ENCODE measurements around the gene PPP1R11.

The PPP1R11 gene

DNA sequence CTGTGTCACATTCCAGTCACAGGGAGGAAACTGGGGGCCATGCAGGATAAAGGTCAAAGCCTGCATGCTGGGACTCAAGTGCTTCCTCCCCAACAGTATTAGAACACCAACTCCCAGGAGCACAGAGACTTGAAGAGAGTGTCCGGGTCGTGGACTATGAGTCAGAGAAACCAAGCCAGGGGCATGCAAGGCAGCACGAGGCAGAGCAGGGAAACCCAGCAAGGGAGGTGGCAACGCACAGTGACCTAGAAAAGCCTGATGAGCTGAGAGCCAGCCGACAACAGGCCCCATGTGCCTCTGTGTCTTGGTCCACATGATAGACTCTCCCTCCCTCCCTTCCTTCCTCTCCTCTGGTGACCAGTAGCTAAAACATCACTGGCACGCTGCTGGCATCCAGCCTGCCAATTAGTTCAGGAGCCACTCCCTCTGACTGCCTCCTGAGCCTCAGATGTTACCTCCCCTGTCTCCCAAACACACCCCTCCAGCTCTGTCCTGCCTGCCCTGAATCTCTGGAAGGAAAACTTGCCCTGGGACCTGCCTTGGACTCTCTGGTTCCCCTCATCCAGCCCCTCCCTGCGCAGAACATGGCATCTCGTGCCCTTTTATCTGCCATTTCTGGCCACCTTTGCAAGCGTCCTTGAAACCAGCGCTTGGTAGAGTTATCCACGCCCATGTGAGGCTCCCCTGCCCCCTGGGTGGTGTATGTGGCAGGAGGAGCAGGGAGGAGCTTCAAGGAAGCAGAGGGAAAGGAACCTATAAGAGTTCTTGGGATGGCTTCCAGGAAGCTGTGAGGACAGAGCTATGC is 24.8 kb downstream of the PPP1R11 start:
- DNase-seq (ENCODE audit: low spot score), result no peak
- TF ChIP-seq, protein P1, sequence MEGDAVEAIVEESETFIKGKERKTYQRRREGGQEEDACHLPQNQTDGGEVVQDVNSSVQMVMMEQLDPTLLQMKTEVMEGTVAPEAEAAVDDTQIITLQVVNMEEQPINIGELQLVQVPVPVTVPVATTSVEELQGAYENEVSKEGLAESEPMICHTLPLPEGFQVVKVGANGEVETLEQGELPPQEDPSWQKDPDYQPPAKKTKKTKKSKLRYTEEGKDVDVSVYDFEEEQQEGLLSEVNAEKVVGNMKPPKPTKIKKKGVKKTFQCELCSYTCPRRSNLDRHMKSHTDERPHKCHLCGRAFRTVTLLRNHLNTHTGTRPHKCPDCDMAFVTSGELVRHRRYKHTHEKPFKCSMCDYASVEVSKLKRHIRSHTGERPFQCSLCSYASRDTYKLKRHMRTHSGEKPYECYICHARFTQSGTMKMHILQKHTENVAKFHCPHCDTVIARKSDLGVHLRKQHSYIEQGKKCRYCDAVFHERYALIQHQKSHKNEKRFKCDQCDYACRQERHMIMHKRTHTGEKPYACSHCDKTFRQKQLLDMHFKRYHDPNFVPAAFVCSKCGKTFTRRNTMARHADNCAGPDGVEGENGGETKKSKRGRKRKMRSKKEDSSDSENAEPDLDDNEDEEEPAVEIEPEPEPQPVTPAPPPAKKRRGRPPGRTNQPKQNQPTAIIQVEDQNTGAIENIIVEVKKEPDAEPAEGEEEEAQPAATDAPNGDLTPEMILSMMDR (IDR thresholded peaks at IDR 0.05; ENCODE audit: extremely low read depth, missing control alignments), result no peak

DNA sequence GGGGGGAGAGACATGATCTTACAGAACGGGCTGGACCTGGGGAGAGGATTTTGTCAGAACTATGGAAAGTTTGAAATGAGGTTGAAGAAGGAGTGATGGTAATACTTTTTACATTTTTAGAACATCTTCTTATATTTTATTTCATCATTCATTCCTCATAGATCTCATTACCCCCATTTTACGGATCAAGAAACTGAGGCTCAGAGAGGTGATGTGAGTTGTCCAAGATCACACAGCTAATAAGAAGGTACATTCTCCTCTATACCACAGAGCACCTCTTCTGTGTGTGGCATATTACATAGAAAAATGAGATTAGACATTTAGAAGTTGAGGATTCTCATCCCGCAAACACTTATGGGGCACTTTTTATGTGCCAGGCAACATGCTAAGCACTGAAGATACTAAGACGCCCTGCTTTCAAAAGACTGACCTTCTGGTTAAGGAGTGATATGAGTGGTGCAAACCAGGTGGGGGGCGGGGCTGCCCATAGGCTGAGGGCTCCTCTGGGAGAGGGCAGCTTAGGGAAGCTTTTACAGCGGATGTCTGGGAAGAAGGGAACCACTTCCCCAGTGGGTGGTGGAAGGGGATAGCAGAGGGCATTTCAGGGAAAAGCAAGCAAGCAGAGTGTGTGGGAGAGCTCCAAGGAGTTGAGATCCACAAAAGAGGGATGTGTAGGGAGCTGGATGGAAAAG is 26.0 kb downstream of the PPP1R11 start:
- DNase-seq (ENCODE audit: low spot score), result no peak
- TF ChIP-seq, protein P1 (IDR thresholded peaks at IDR 0.05; ENCODE audit: extremely low read depth, missing control alignments), result no peak

DNA sequence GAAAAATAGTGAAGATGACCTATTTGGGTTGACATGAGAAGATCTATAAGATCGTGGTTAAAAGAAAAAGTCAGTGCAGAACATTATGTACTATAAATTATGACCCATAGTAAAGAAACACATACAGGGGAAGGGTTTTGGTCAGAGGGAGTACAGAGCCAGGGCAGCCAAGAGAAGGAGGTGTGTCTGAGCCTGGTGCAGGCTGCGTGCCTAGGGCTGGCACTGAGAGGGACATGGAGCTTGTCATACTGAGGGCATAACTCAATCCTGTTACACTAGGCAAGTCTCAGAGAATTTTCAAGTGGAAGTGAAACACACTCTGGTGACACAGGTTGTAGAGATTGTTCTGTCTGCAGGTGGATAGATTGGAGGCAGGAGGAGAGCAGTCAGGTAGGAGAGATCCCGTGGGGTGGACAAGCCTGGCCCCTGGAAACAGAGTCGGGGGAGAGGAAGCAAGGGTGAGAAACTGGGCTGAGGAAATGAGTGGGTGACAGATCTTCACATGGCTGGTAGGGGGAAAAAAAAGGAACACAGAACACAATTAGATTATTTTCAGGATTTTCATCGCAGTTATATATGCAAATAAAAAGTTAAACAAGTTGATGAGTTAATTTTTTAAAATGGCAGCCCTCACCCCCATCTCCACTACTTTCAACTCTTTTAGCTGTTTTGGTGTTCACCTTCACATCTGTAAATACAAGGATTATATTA is 27.1 kb downstream of the PPP1R11 start:
- TF ChIP-seq, protein P1 (IDR thresholded peaks at IDR 0.05; ENCODE audit: extremely low read depth, missing control alignments), result no peak
- no peak for DNase-seq (ENCODE audit: low spot score)

DNA sequence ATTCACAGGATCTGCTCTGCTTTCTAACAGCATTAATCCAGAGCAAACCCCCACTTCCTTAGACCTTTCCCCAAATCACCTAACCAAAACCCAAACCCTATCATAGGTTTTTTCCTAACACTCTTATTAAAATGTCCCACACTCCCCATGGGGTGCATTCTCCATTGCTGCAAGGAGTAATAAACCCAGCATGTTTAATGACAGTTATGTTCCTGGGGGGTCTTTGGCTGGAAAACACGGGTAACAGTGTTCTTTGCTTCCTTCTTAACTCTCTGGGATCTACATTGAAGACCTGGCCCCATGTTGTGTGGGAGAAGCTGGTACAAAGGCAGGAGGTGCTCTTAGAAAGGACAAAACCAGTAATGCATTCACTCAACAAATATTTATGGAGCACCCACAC is 29.8 kb downstream of the PPP1R11 start:
- DNase-seq (ENCODE audit: low spot score), result no peak
- TF ChIP-seq, protein P1 (IDR thresholded peaks at IDR 0.05; ENCODE audit: extremely low read depth, missing control alignments), result no peak

DNA sequence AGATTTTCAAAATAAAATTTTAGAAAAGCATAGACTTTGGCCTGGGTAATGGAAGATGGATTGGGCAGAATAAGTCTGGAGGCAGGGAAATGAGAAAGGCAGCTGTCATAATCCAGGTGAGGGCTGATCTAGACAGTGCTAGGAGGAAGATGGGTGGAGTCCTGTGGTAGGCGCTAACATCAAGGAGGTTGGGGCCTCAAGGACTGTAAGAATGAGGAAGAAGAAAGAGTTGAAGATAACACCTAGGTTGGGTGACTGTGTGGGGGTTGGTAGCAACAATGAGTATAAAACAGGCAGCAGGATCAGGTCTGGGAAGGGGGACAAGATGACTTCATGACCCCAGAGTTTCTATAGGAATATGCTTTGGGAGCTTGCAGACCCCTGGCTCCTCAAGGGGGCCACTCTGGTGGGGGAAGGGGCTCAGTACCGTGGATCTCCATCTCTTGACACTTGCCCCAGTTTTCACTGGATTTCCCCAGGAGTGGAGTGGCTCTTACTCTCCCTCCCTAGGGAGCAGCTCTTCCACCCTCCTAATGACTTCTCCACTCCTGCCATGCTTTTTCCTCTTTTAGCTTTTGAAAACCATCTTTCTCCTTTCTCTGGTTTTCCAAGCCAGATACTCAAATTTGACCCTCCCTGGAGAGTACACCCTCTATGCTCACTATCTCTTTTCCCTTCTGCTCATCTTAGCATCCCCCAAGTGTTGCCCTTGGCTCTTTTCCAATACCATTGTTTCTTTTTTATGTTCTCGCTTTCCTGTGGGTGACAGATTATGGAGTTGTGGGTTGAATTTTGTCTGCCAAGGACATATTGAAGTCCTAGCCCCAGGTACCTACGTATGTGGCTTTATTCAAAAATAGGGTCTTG is 31.1 kb downstream of the PPP1R11 start:
- peak; percentile 30 for DNase-seq (ENCODE audit: low spot score)
- TF ChIP-seq, protein P1 (IDR thresholded peaks at IDR 0.05; ENCODE audit: extremely low read depth, missing control alignments), result no peak

DNA sequence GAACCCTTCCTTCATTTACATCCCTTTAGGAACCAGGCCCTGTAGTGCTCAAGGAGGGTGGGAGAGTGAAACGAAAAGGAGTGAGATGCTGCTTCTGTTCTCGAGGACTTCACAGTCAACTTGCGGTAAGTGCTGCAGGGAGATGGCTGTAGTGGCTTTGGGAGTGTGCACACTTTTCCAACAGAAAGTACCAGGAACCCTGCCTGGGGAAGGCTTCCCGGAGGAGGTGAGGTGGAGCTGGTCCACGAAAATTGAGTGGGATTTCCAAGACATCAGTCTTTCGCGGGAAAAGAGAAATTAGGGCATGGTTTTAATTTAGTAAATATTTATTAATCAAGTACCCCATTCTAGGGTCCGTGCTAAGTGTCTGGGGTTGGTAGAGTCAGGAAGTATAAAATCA is 33.2 kb downstream of the PPP1R11 start:
- DNase-seq (ENCODE audit: low spot score), result no peak
- TF ChIP-seq, protein P1 (IDR thresholded peaks at IDR 0.05; ENCODE audit: extremely low read depth, missing control alignments), result no peak
